ENCODE results near the gene LDLRAD3. TPM values are rescaled to one million over a fixed set of nuclear protein-coding genes. Genes with fewer than 3 reads are reported as not detected.

LDLRAD3 gene
- total RNA-seq, 2 experiments from 2014 or later, result 0.22 to 0.59 TPM

- ATAC-seq, result no peak
- H3K27me3 Mint-ChIP-seq, result peaks cover 18% of the 10 kb centered on the region
Observed at GRCh38 chr11:35951680-35952079, 7.8 kb downstream of the LDLRAD3 start.

GRCh38 chr11:35953081-35953760, 9.4 kb downstream of the LDLRAD3 start:
- Mint-ChIP-seq H3K27me3 (peaks cover 14% of the 10 kb centered on the region), H3K9me3 (no peaks in the 10 kb centered on the region), H3K4me3 (no peak overlapping the region), H3K27ac (no peak overlapping the region), H3K36me3 (ENCODE audit: low read depth) (no peaks in the 10 kb centered on the region), H3K4me1 (ENCODE audit: low read depth) (no peaks in the 10 kb centered on the region)
- no peak for TF ChIP-seq CTCF (IDR thresholded peaks at IDR 0.05)
- intact Hi-C loops (cut with micrococcal nuclease), result no loop called here
- ChIA-PET CTCF (no interaction called here), POLR2A (interaction anchor here (0.6 kb wide), 1 partner anchor 1473 kb away, joined by 3 read pairs; no protein-coding TSS in a partner anchor)
- DNase-seq (no peak), ATAC-seq (no peak)

More at GRCh38 chr11:35951680-35952079, 7.8 kb downstream of the LDLRAD3 start:
- H3K9me3 Mint-ChIP-seq, result no peaks in the 10 kb centered on the region
- H3K36me3 Mint-ChIP-seq (ENCODE audit: low read depth), result no peaks in the 10 kb centered on the region
- intact Hi-C loops (cut with micrococcal nuclease), result no loop called here
- H3K4me3 Mint-ChIP-seq, result no peak overlapping the region
- no peak overlapping the region for H3K27ac Mint-ChIP-seq
- CTCF ChIA-PET, result no interaction called here
- DNase-seq, result no peak
- POLR2A ChIA-PET, result no interaction called here
- no peak for TF ChIP-seq CTCF (IDR thresholded peaks at IDR 0.05)
- H3K4me1 Mint-ChIP-seq (ENCODE audit: low read depth), result no peaks in the 10 kb centered on the region

- Mint-ChIP-seq H3K27ac (no peak overlapping the region), H3K9me3 (no peaks in the 10 kb centered on the region), H3K36me3 (ENCODE audit: low read depth) (no peaks in the 10 kb centered on the region), H3K4me3 (no peak overlapping the region), H3K27me3 (peaks cover 11% of the 10 kb centered on the region), H3K4me1 (ENCODE audit: low read depth) (no peaks in the 10 kb centered on the region)
- no peak for TF ChIP-seq CTCF (IDR thresholded peaks at IDR 0.05)
- ChIA-PET CTCF (no interaction called here), POLR2A (no interaction called here)
- ATAC-seq (no peak), DNase-seq (no peak)
- intact Hi-C loops (cut with micrococcal nuclease), result no loop called here
Observed at GRCh38 chr11:35954205-35954604, 10.3 kb downstream of the LDLRAD3 start.

- DNase-seq, result no peak
- no peak for ATAC-seq
- no peaks in the 10 kb centered on the region for H3K4me1 Mint-ChIP-seq (ENCODE audit: low read depth)
- H3K36me3 Mint-ChIP-seq (ENCODE audit: low read depth), result no peaks in the 10 kb centered on the region
- TF ChIP-seq CTCF (IDR thresholded peaks at IDR 0.05), result no peak
- intact Hi-C loops (cut with micrococcal nuclease), result no loop called here
- peaks cover 7% of the 10 kb centered on the region for H3K27me3 Mint-ChIP-seq
- POLR2A ChIA-PET, result no interaction called here
- CTCF ChIA-PET, result no interaction called here
- no peak overlapping the region for H3K27ac Mint-ChIP-seq
- no peak overlapping the region for H3K4me3 Mint-ChIP-seq
- H3K9me3 Mint-ChIP-seq, result no peaks in the 10 kb centered on the region
Observed at GRCh38 chr11:35955636-35956035, 11.8 kb downstream of the LDLRAD3 start.

GRCh38 chr11:35962369-35963138, 18.7 kb downstream of the LDLRAD3 start:
- H3K27me3 Mint-ChIP-seq, result peaks cover 2% of the 10 kb centered on the region
- H3K4me1 Mint-ChIP-seq (ENCODE audit: low read depth), result no peaks in the 10 kb centered on the region
- H3K36me3 Mint-ChIP-seq (ENCODE audit: low read depth), result no peaks in the 10 kb centered on the region
- no peak for ATAC-seq
- intact Hi-C loops (cut with micrococcal nuclease), result no loop called here
- no peaks in the 10 kb centered on the region for H3K9me3 Mint-ChIP-seq
- no peak overlapping the region for H3K27ac Mint-ChIP-seq
- no peak for DNase-seq
- POLR2A ChIA-PET, result no interaction called here
- no peak overlapping the region for H3K4me3 Mint-ChIP-seq
- CTCF ChIA-PET, result no interaction called here
- TF ChIP-seq CTCF (IDR thresholded peaks at IDR 0.05), result no peak

Measured in activated CD8-positive, alpha-beta T cell treated with anti-CD3 and anti-CD28 coated beads for 36 hours (primary cell).